Stimulated activated naive B cell treated with anti-CD40 and anti-IgM and Interleukin-4, amounts not matched to agents 10 μg/mL and 1 μg/mL and 100 μg/mL, for 72 hours (primary cell): Measurements from ENCODE around the gene GALR1.
"Not testable (repeated sequence)": the region's sequence is repeated elsewhere in the genome, so short reads cannot be mapped to it uniquely, and the experiment has no call there.

Experiments used
- ATAC-seq, 2 donors: fragments of 150-1000 bp; cut with Tn5 transposase; replicated peaks; 2 replicates each; pipeline ENCODE4 v1.10.0; 2021; ENCODE audit warnings: moderate library complexity in 1 of 2
- DNase-seq: peaks from one replicate; pipeline ENCODE4 v3.0.0; 2021
- H3K27ac Mint-ChIP-seq: one replicate; pipeline ENCODE4 v1.8.0; 2022; ENCODE audit warnings: mild to moderate bottlenecking, mixed read lengths
- H3K27me3 Mint-ChIP-seq, 2 donors: one replicate each; pipeline ENCODE4 v1.8.0; 2022; ENCODE audit warnings: mixed read lengths in 2 of 2
- H3K36me3 Mint-ChIP-seq, 2 donors: one replicate each; pipeline ENCODE4 v1.8.0; 2022; ENCODE audit warnings: mixed read lengths in 2 of 2, mild to moderate bottlenecking in 1 of 2
- H3K4me1 Mint-ChIP-seq, 2 donors: one replicate each; pipeline ENCODE4 v1.8.0; 2022; ENCODE audit warnings: mixed read lengths in 2 of 2, mild to moderate bottlenecking in 1 of 2
- H3K4me3 Mint-ChIP-seq, 2 donors: one replicate each; pipeline ENCODE4 v1.8.0; 2022; ENCODE audit warnings: mild to moderate bottlenecking in 2 of 2, mixed read lengths in 2 of 2, moderate library complexity in 1 of 2
- H3K9me3 Mint-ChIP-seq, 2 donors: one replicate each; pipeline ENCODE4 v1.8.0; 2022; ENCODE audit warnings: mixed read lengths in 2 of 2, mild to moderate bottlenecking in 1 of 2

Gene GALR1

DNA sequence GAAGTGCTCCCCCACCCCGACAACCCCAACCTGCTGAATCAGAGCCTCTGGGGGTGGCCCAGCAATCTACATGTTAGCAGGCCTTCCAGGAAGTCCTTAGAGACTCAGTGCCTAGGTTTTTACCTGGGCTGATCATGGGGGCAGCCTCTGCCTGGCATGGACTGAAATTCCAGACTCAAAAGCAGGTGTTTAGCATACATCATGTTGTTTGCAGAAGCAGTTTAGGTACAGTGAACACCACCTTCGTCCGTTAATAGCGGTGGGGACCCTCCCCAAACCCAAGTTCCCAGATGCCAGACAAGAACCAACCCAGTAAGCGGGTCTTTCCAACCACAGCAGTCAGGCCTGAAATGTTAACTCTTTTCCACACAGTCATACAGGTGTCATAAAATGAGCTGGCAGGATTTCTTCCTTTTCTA lies 26.4 kb upstream of the GALR1 start:
- Mint-ChIP-seq H3K4me3 (no peak overlapping the region), H3K4me1 (no peaks in the 10 kb centered on the region), H3K9me3 (peaks cover 0 to 2% of the 10 kb centered on the region in 2 donors), H3K27me3 (peaks cover 22 to 24% of the 10 kb centered on the region in 2 donors), H3K36me3 (no peaks in the 10 kb centered on the region), H3K27ac (no peak overlapping the region)
- DNase-seq (no peak), ATAC-seq (peak; percentile 44 to 66)

DNA sequence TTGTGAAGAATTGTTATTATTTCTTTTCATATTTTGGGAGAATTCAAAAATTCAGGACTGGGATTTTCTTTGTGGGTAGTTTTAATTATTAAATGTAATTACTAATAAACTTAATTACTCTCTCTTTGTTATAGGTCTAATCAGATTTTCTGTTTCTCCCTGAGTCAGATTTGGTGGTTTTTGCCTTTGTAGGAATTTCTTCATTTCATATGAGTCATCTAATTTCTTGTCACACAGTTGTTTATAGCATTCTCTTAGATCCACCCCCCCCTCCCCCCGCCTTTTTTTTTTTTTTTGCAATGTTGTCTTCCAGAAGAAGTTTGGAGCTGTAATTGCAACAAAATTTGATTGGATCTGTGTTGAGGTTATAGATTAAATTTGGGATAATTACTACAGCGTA lies 26.0 kb upstream of the GALR1 start:
- peaks cover 24 to 25% of the 10 kb centered on the region in 2 donors for H3K27me3 Mint-ChIP-seq
- ATAC-seq, result no peak

DNA sequence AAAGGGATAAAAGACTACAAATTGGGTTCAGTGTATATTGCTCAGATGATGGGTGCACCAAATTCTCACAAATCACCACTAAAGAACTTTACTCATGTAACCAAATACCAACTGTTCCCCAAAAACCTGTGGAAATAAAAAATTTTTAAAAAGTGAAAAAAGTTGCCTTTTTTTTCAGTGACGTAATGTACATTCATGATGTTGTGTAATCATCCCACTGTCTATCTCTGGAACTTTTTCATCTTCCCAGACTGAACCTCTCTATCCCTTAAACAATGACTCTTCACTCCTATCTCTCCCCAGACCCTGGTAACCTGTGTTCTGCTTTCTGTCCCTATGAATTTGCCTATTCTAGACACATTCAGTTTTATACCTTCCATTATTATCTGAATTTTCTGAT lies 19.0 kb upstream of the GALR1 start:
- H3K27me3 Mint-ChIP-seq, result peaks cover 40 to 49% of the 10 kb centered on the region in 2 donors
- H3K9me3 Mint-ChIP-seq, result peaks cover 0 to 5% of the 10 kb centered on the region in 2 donors
- ATAC-seq, result no peak
- H3K4me3 Mint-ChIP-seq, result no peak overlapping the region
- H3K4me1 Mint-ChIP-seq, result no peaks in the 10 kb centered on the region
- peaks cover 0 to 2% of the 10 kb centered on the region in 2 donors for H3K36me3 Mint-ChIP-seq
- H3K27ac Mint-ChIP-seq, result no peak overlapping the region
- no peak for DNase-seq

More for the DNA sequence above, 26.0 kb upstream of the GALR1 start:
- Mint-ChIP-seq H3K27ac (no peak overlapping the region), H3K36me3 (no peaks in the 10 kb centered on the region), H3K9me3 (peaks cover 0 to 2% of the 10 kb centered on the region in 2 donors), H3K4me3 (no peak overlapping the region), H3K4me1 (no peaks in the 10 kb centered on the region)
- DNase-seq, result no peak

DNA sequence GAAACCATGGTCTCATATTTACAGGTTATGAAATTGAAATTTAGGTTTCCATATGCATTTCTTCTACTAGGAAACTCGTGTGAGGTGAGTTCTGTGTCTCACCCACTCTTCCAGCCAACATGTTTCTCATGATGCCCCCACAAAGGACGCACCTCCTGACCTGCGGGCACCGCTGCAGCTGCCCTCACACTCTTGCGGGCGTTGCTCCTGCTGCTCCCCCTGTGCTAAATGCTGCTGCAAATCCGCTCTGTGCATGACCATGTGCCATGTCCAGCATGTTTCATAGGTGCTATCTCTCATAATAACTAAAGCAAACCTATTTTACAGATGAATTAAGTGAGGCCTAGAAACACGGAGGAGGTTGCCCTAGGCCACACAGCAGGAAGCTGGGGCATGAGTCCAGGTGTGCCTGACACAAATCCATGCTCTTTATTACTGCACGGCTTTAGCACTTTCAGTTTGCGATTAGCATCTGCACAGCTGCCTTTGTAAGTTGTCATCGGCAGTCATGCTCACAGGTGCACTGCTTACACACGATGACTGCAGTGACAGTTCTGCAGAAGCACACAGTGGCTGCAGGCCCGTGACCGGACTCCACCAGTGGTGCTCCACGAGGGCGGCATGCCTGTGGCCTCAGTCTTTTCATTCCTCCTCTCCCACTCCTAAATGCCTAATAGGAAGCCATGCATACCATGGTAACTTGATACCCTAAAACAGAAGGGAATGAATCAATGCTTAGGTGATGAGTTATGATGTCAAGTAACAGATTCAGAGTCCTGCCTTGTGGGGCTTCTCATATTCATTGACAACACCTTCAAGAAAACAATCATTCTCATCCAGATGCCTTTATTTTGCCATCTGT lies 14.9 kb upstream of the GALR1 start:
- DNase-seq, result no peak
- Mint-ChIP-seq H3K27me3 (peaks cover 38 to 51% of the 10 kb centered on the region in 2 donors), H3K36me3 (peaks cover 2 to 11% of the 10 kb centered on the region in 2 donors), H3K9me3 (peaks cover 14 to 20% of the 10 kb centered on the region in 2 donors), H3K27ac (no peak overlapping the region), H3K4me3 (no peak overlapping the region), H3K4me1 (no peaks in the 10 kb centered on the region)
- no peak for ATAC-seq

DNA sequence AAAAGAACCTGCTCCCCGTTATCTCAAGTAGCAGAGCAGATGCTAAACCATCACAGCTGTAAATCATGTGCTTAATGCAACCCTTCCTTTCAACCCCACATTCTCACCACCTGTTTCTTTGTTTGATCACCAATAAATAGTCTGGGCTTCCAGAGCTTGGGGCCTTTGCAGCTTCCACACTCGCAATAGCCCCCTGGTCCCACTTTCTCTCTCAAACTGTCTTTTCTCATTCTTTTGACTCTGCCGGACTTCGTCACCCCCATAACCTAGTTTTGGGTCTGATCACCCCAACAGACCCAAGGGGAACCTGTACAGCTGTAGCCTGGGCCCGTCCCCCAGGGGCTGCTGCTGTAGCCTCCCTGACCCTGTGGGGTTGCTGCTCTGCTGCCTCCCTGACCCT lies 10.4 kb upstream of the GALR1 start:
- not testable (repeated sequence) for ATAC-seq, DNase-seq, H3K27ac Mint-ChIP-seq, H3K4me1 Mint-ChIP-seq, H3K4me3 Mint-ChIP-seq
- peaks cover 15 to 20% of the 10 kb centered on the region in 2 donors for H3K9me3 Mint-ChIP-seq
- peaks cover 0 to 11% of the 10 kb centered on the region in 2 donors for H3K36me3 Mint-ChIP-seq
- H3K27me3 Mint-ChIP-seq, result peaks cover 24 to 34% of the 10 kb centered on the region in 2 donors

DNA sequence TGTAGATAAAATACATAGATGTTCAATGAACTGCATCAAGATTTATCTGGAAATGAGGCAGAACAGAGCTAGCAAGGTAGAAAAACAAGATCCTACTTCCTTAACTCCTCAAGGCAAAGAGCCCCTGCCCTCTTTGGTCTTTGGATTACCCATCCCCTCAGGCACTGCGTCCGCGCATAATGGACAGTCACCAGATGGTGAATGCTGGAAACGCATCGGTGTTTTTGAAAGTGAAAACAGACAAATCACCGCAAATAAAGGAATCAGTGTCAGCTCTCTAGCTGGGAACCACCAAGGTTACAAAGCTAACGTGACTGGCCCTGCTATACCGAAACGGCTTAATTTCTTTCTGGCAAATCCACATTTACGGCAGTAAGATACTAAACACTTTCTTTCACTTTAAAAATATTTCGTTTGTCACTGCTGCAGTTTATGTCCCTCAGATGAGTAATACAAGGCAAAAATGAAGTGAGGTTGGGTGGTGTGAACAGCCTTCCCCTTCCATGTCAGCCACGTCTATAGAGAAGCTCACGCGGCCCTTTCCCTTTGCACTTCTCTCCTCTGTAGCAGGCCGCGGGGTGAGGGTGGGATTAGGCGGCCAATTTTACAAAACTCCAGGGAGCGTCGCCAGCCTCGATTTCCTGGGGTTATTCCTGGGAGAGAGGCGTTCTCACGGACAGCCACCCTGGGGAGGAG lies 627 bp upstream of the GALR1 start:
- peaks cover 51 to 74% of the 10 kb centered on the region in 2 donors for H3K27me3 Mint-ChIP-seq
- H3K4me1 Mint-ChIP-seq, result peaks cover 5 to 23% of the 10 kb centered on the region in 2 donors
- DNase-seq (no peak), ATAC-seq (peak in 1 of 2 donors; percentile 29)
- H3K4me3 Mint-ChIP-seq, result peak overlapping the region; percentile 55 to 76
- H3K36me3 Mint-ChIP-seq, result peaks cover 4 to 8% of the 10 kb centered on the region in 2 donors
- H3K9me3 Mint-ChIP-seq, result peaks cover 8 to 19% of the 10 kb centered on the region in 2 donors
- peak overlapping the region; percentile 80 for H3K27ac Mint-ChIP-seq

DNA sequence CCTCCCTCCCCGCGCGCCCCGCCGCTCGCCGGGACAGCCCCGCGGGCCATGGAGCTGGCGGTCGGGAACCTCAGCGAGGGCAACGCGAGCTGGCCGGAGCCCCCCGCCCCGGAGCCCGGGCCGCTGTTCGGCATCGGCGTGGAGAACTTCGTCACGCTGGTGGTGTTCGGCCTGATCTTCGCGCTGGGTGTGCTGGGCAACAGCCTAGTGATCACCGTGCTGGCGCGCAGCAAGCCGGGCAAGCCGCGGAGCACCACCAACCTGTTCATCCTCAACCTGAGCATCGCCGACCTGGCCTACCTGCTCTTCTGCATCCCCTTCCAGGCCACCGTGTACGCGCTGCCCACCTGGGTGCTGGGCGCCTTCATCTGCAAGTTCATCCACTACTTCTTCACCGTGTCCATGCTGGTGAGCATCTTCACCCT lies 865 bp downstream of the GALR1 start:
- Mint-ChIP-seq H3K27me3 (peaks cover 60 to 74% of the 10 kb centered on the region in 2 donors), H3K36me3 (peaks cover 4 to 8% of the 10 kb centered on the region in 2 donors), H3K4me1 (peaks cover 5 to 23% of the 10 kb centered on the region in 2 donors), H3K27ac (no peak overlapping the region), H3K9me3 (peaks cover 8 to 19% of the 10 kb centered on the region in 2 donors), H3K4me3 (peak overlapping the region; percentile 62 to 70)
- ATAC-seq (no peak), DNase-seq (no peak)

DNA sequence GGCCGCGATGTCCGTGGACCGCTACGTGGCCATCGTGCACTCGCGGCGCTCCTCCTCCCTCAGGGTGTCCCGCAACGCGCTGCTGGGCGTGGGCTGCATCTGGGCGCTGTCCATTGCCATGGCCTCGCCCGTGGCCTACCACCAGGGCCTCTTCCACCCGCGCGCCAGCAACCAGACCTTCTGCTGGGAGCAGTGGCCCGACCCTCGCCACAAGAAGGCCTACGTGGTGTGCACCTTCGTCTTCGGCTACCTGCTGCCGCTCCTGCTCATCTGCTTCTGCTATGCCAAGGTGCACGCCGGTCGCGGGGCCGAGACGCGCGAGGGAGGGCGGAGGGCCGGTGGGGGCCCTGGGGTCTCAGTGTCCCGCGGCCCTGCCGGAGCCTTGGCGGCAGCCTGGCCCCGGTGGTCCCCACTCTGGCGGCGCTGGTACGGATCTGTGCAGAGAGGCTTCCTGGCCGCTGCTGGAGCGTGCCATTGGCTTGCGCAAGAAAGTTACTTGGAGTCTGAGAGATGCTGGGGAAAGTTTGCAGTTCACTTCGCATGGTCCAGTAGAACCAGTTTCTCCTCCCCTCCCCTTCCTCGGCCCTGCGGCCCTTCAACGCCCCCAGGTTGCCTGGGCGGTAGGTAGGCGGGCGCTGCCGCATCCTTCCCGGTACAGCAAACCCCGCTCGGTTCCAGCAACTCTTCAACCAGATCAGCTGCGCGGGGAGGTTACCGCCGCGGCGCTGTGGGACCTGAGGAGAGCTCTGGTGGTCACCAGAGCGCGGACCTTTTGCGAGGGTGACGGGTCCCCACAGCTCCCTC lies 1.5 kb downstream of the GALR1 start:
- DNase-seq (no peak), ATAC-seq (no peak)
- H3K4me3 Mint-ChIP-seq, result peak overlapping the region; percentile 62 to 70
- H3K9me3 Mint-ChIP-seq, result peaks cover 8 to 19% of the 10 kb centered on the region in 2 donors
- H3K27me3 Mint-ChIP-seq, result peaks cover 61 to 75% of the 10 kb centered on the region in 2 donors
- peaks cover 4 to 8% of the 10 kb centered on the region in 2 donors for H3K36me3 Mint-ChIP-seq
- H3K27ac Mint-ChIP-seq, result peak overlapping the region; percentile 25
- peaks cover 5 to 23% of the 10 kb centered on the region in 2 donors for H3K4me1 Mint-ChIP-seq

DNA sequence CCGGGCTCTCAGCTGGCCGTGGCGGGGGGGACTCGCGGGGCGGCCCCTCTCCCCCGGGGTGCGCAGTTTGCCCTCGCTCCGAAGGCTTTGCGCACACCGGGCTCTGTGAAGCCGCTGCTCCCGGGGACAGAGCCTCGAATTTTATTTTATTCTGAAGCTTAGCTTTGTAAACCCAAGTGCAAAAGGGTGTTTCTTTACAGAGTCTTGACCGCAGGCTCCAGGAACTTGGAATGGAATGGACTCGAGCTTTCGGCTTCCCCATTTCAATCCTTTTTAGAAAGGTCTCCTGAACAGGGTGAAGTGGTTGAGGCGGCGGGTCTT lies 2.0 kb downstream of the GALR1 start:
- H3K4me1 Mint-ChIP-seq, result peaks cover 5 to 23% of the 10 kb centered on the region in 2 donors
- DNase-seq (no peak), ATAC-seq (no peak)
- H3K9me3 Mint-ChIP-seq, result peaks cover 8 to 19% of the 10 kb centered on the region in 2 donors
- H3K27me3 Mint-ChIP-seq, result peaks cover 61 to 75% of the 10 kb centered on the region in 2 donors
- peaks cover 4 to 8% of the 10 kb centered on the region in 2 donors for H3K36me3 Mint-ChIP-seq
- H3K4me3 Mint-ChIP-seq, result no peak overlapping the region
- H3K27ac Mint-ChIP-seq, result no peak overlapping the region

DNA sequence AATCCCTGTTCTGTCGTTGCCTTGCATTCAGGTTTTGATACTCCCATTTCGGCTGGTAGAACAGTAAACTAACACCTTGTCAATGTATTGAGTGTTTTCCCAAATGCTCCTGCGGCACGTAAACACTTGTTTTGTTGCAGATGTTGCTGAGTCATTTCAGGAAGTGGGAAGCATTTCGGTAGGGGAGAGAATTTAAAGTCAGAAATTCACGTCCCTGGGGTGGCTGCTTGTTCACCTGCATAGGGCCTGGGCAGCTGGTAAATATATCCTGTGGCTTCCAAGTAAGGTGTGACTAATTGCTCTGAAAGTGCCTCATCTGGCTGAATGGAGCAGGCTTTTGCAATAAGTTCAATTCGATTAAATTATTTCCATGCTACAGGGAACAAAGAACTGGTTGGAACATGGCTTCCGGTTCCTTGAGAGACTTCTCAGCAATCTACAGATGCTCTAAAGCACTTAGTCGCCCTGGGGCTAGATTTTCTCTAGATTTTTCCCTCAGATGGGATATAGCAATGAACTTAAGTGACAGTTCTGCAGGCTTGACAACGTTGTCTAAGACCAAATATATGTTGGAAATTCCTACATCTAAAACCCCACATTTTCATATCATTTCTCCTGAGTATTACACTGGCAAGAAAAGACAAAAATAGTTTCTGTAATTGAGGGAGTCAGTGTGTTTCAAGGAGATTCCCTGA lies 5.2 kb downstream of the GALR1 start:
- peaks cover 2 to 10% of the 10 kb centered on the region in 2 donors for H3K4me1 Mint-ChIP-seq
- H3K9me3 Mint-ChIP-seq, result peaks cover 10 to 14% of the 10 kb centered on the region in 2 donors
- peaks cover 41 to 57% of the 10 kb centered on the region in 2 donors for H3K27me3 Mint-ChIP-seq
- H3K4me3 Mint-ChIP-seq, result no peak overlapping the region
- H3K36me3 Mint-ChIP-seq, result peaks cover 0 to 3% of the 10 kb centered on the region in 2 donors
- ATAC-seq (no peak), DNase-seq (no peak)
- no peak overlapping the region for H3K27ac Mint-ChIP-seq

DNA sequence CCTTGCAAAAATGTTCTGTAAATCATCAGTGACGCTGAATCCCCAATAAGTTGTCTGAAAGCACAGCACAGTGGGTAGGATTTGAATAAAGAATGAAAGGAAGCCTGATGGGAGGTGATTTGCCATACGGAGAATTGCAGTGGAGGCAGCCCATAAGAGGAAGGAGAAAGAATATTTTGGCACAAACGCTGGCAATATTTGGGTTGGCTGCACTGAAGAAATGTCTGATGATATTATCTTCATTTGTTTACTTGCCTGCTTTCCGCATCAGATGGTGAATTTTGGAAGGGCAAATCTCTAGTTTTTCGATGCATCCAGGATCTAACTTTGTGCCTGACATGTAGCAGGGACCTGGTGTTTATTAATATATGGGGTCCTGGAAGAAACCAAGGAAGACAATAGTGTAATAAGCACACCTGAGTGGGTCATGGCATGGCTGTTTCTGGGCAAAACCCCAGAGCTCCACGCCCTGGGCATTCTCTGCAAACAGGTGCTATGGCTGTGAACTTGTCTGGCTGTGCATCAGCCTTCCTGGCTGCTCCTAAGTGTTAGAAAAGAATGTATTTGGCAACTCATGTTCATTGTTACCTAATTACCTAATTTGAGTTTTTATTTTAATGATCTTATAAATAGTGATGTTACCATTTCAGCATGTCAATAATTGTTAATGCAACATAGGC lies 5.9 kb downstream of the GALR1 start:
- H3K4me1 Mint-ChIP-seq, result peaks cover 2 to 7% of the 10 kb centered on the region in 2 donors
- no peak overlapping the region for H3K27ac Mint-ChIP-seq
- DNase-seq, result no peak
- H3K36me3 Mint-ChIP-seq, result peaks cover 0 to 3% of the 10 kb centered on the region in 2 donors
- ATAC-seq, result no peak
- peaks cover 40 to 52% of the 10 kb centered on the region in 2 donors for H3K27me3 Mint-ChIP-seq
- H3K9me3 Mint-ChIP-seq, result peaks cover 10 to 14% of the 10 kb centered on the region in 2 donors
- H3K4me3 Mint-ChIP-seq, result no peak overlapping the region

DNA sequence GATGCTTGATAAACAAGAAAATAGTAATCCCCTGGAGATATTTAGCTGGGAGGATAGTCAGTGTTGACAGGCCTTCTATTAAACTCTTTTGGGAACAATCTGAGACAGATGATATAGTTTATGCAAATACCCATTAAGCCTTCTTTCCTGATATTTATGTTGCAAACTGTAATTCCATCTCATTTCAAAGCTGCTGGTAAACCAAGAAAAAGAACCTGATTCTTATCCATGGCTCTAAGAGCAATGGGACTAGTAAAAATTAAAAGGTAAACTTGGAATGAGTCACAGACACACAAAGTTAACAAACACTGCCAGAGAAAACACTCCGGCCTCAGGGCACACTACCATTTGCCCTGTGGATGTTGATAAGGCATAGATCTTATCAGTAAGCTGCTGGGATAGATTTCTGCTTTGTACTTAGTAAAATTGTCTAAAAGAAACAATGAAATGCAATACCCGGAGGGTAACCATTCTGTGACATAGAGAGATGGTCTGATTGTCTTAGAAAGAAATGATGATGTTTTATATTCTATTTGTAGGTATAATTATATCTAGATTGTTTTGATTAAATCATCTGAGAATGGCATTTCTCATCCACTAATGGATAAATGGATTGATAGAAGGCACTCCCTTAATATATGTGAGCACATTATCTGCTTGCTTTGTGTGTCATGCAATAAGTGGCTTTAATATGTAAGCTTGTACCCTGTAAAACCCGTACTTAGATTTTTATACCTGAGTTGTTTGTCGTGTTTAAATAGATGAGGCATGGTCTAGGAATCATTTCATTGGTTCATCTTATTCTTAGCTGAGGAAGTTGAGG lies 13.2 kb downstream of the GALR1 start:
- Mint-ChIP-seq H3K9me3 (peaks cover 20 to 22% of the 10 kb centered on the region in 2 donors), H3K4me1 (no peaks in the 10 kb centered on the region), H3K36me3 (peaks cover 0 to 4% of the 10 kb centered on the region in 2 donors), H3K27me3 (peaks cover 4 to 21% of the 10 kb centered on the region in 2 donors), H3K4me3 (no peak overlapping the region), H3K27ac (no peak overlapping the region)
- ATAC-seq (no peak), DNase-seq (no peak)
